DND-41 (cell line): ENCODE results near the gene TCF12.

Source experiments
- ATAC-seq: fragments of 200-7000 bp; cut with Tn5 transposase; 3 replicates; pipeline ENCODE4 v1.9.1; 2021; ENCODE audit warnings: low read depth; ENCODE audit not compliant: insufficient read depth
- DNase-seq: peaks from one replicate; pipeline ENCODE4 v3.0.0-alpha.2; 2020
- H2AFZ ChIP-seq: 2 replicates; pipeline ENCODE4 v1.6.0; 2012; ENCODE audit warnings: low read depth, low read length
- H3K27ac ChIP-seq: 2 replicates; pipeline ENCODE4 v1.5.1; 2012; ENCODE audit warnings: low read length, inconsistent platforms
- H3K27me3 ChIP-seq: fragments of 200-600 bp; sonication (generic); 2 replicates; pipeline ENCODE4 v1.6.0; 2012; ENCODE audit warnings: low read length, mild to moderate bottlenecking, inconsistent platforms; ENCODE audit not compliant: insufficient read depth, poor library complexity
- H3K36me3 ChIP-seq: 2 replicates; pipeline ENCODE4 v1.5.1; 2012; ENCODE audit warnings: low read length, inconsistent platforms; ENCODE audit not compliant: insufficient read depth
- H3K4me1 ChIP-seq: 2 replicates; pipeline ENCODE4 v1.5.1; 2012; ENCODE audit warnings: mild to moderate bottlenecking, low read length; ENCODE audit not compliant: insufficient read depth
- H3K4me2 ChIP-seq: 2 replicates; pipeline ENCODE4 v1.6.0; 2012; ENCODE audit warnings: mild to moderate bottlenecking, moderate library complexity, low read length, inconsistent platforms; ENCODE audit not compliant: insufficient read depth
- H3K4me3 ChIP-seq, 2 experiments: fragments of 200-600 bp in 1 of 2; shearing (Covaris generic) in 1 of 2; 2 replicates each; pipeline ENCODE4 v1.5.1; 2012 to 2016; ENCODE audit warnings: inconsistent platforms in 2 of 2, low read length in 2 of 2, mild to moderate bottlenecking in 2 of 2, low read depth in 1 of 2, moderate library complexity in 1 of 2
- H3K79me2 ChIP-seq: 2 replicates; pipeline ENCODE4 v1.6.0; 2012; ENCODE audit warnings: low read length, inconsistent platforms; ENCODE audit not compliant: insufficient read depth
- H3K9ac ChIP-seq: 2 replicates; pipeline ENCODE4 v1.6.0; 2012; ENCODE audit warnings: low read depth, mild to moderate bottlenecking, inconsistent platforms, low read length, moderate library complexity
- H3K9me3 ChIP-seq: 2 replicates; pipeline ENCODE4 v1.5.1; 2012; ENCODE audit warnings: low read length, moderate library complexity, mild to moderate bottlenecking, inconsistent platforms; ENCODE audit not compliant: insufficient read depth, severe bottlenecking
- H4K20me1 ChIP-seq: 2 replicates; pipeline ENCODE4 v1.6.0; 2012; ENCODE audit warnings: low read length; ENCODE audit not compliant: insufficient read depth
- EZH2 ChIP-seq: IDR thresholded peaks from 3 replicates; pipeline ENCODE4 v1.6.1; 2012; ENCODE audit warnings: borderline replicate concordance, low read depth, mild to moderate bottlenecking, moderate library complexity, low read length, inconsistent platforms; ENCODE audit not compliant: severe bottlenecking
- TF ChIP-seq, protein P1 (sequence below): IDR thresholded peaks from 2 replicates; pipeline ENCODE4 v1.5.1; 2012; ENCODE audit warnings: borderline replicate concordance, low read length, moderate library complexity, mild to moderate bottlenecking; ENCODE audit not compliant: poor library complexity, severe bottlenecking; ENCODE audit errors: extremely low read depth

The TCF12 gene

DNA sequence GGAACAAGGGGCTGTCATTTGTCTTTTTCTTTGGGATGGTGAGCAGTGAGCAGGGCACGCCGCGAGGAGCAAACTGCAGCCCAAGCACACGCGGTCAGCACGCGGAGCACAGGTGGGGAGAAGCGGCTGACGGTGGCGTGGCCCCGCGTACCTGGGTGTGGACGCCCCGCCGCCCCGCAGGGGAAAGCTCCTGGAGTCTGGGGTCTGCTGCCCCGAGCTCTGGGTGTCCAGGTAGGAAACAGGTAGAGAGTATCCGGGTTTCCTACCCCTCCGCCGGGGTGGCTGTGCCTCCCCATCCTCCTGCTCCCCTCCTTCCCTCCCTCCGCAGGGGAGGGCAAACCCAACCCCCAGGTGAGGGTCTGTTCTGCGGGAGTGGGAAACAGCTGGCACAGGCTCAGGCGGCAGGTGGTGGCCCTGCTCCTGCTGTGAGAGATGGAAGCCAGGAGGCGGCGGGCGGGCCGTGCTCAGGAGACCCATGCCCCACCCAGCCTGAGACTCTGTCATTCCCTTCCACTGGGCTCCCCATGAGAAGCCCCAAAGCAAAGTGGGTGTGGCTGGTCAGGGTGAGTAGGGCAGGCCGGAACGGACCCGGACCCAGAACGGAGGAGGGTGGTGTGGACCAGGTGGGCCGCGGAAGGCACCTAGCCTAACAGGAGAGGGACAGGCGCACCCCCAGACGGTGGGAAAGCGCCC, 400.9 kb downstream of the TCF12 start:
- H3K9me3 ChIP-seq: no peaks in the 10 kb centered on the region
- H4K20me1 ChIP-seq: no peaks in the 10 kb centered on the region
- no peaks in the 10 kb centered on the region for H3K27me3 ChIP-seq
- ATAC-seq (no peak), DNase-seq (no peak)
- peaks cover 27% of the 10 kb centered on the region for H3K4me1 ChIP-seq
- no peaks in the 10 kb centered on the region for H3K79me2 ChIP-seq
- H3K4me3 ChIP-seq: no peak overlapping the region
- TF ChIP-seq, protein P1, sequence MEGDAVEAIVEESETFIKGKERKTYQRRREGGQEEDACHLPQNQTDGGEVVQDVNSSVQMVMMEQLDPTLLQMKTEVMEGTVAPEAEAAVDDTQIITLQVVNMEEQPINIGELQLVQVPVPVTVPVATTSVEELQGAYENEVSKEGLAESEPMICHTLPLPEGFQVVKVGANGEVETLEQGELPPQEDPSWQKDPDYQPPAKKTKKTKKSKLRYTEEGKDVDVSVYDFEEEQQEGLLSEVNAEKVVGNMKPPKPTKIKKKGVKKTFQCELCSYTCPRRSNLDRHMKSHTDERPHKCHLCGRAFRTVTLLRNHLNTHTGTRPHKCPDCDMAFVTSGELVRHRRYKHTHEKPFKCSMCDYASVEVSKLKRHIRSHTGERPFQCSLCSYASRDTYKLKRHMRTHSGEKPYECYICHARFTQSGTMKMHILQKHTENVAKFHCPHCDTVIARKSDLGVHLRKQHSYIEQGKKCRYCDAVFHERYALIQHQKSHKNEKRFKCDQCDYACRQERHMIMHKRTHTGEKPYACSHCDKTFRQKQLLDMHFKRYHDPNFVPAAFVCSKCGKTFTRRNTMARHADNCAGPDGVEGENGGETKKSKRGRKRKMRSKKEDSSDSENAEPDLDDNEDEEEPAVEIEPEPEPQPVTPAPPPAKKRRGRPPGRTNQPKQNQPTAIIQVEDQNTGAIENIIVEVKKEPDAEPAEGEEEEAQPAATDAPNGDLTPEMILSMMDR: no peak
- TF ChIP-seq EZH2: no peak
- H3K4me2 ChIP-seq: no peak overlapping the region
- H3K27ac ChIP-seq: no peak overlapping the region
- no peak overlapping the region for H2AFZ ChIP-seq
- H3K36me3 ChIP-seq: no peaks in the 10 kb centered on the region
- H3K9ac ChIP-seq: no peak overlapping the region

- no peak for DNase-seq
Observed at GRCh38 chr15:57319919-57320560, 401.6 kb downstream of the TCF12 start.

DNA sequence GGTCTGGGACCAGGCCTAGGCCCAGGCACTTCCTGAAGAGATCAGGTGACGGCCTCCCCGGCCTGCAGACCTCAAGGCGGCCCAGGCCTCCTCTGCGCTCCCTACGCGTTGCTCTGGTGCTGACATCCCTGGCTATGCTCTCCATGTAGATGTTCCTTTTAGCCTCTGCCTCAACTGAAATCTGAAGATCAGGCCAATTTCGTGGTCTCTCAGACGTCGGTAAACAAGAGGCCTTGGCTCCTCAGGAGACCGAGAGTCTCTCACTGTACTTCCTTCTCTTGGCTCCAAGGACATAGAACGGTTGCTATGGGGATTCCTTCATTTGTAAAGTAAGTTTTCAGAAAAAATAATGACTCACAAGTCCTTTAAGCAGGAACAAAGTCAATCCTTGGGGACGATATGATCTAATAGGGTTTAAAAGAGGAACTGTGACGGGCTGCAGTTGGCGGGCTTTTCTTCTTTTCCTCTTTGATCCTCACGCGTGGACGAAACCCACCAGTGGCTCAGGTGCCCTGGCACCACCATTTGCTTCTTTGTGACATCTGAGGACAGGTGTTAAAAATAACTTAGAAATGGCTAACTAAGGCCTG, 402.3 kb downstream of the TCF12 start:
- H3K9me3 ChIP-seq: no peaks in the 10 kb centered on the region

More at GRCh38 chr15:57319919-57320560, 401.6 kb downstream of the TCF12 start:
- no peaks in the 10 kb centered on the region for H3K79me2 ChIP-seq
- H3K9me3 ChIP-seq: no peaks in the 10 kb centered on the region
- no peak overlapping the region for H3K27ac ChIP-seq
- ATAC-seq: no peak
- H3K4me2 ChIP-seq: no peak overlapping the region
- no peaks in the 10 kb centered on the region for H3K27me3 ChIP-seq
- H3K4me1 ChIP-seq: peaks cover 33% of the 10 kb centered on the region
- TF ChIP-seq, protein P1: no peak
- TF ChIP-seq EZH2: no peak
- no peaks in the 10 kb centered on the region for H4K20me1 ChIP-seq
- H2AFZ ChIP-seq: no peak overlapping the region
- no peaks in the 10 kb centered on the region for H3K36me3 ChIP-seq
- no peak overlapping the region for H3K9ac ChIP-seq
- H3K4me3 ChIP-seq: no peak overlapping the region

More for the DNA sequence above, 402.3 kb downstream of the TCF12 start:
- TF ChIP-seq, protein P1: no peak
- TF ChIP-seq EZH2: no peak
- H3K27me3 ChIP-seq: no peaks in the 10 kb centered on the region
- no peak for DNase-seq
- H3K36me3 ChIP-seq: no peaks in the 10 kb centered on the region
- no peak overlapping the region for H3K27ac ChIP-seq
- no peak for ATAC-seq
- no peak overlapping the region for H3K9ac ChIP-seq
- peaks cover 33% of the 10 kb centered on the region for H3K4me1 ChIP-seq
- no peak overlapping the region for H3K4me3 ChIP-seq
- H3K4me2 ChIP-seq: no peak overlapping the region
- H3K79me2 ChIP-seq: no peaks in the 10 kb centered on the region
- no peaks in the 10 kb centered on the region for H4K20me1 ChIP-seq
- H2AFZ ChIP-seq: no peak overlapping the region
